ENCODE measurements around the gene KCNIP1.
A peak's percentile ranks its signal among the peaks of the same experiment; 100 is the strongest.

The KCNIP1 gene

GRCh38 chr5:170739446-170739845, 235.6 kb downstream of the KCNIP1 start:
- Histone ChIP-seq H3K4me3 (ENCODE audit: low read length in 2 of 2) (no peak overlapping the region), H3K9ac (ENCODE audit: low read depth in 1 of 2, low read length in 2 of 2) (no peak overlapping the region), H3K27ac (ENCODE audit: low read depth in 2 of 2, low read length in 2 of 2) (no peak overlapping the region), H3K4me1 (ENCODE audit: control insufficient read depth in 2 of 2, insufficient read depth in 2 of 2, low read length in 2 of 2) (peaks cover 0 to 4% of the 10 kb centered on the region in 2 donors), H3K9me3 (ENCODE audit: control insufficient read depth in 2 of 2, low read length in 2 of 2) (peaks cover 0 to 2% of the 10 kb centered on the region in 2 donors), H3K36me3 (ENCODE audit: control insufficient read depth in 2 of 2, insufficient read depth in 2 of 2, low read length in 2 of 2) (no peaks in the 10 kb centered on the region), H3K27me3 (ENCODE audit: control insufficient read depth in 2 of 2, insufficient read depth in 2 of 2, low read length in 2 of 2) (peaks cover 0 to 4% of the 10 kb centered on the region in 2 donors)

- Histone ChIP-seq H3K4me1 (ENCODE audit: control insufficient read depth in 2 of 2, insufficient read depth in 2 of 2, low read length in 2 of 2) (peaks cover 0 to 9% of the 10 kb centered on the region in 2 donors), H3K36me3 (ENCODE audit: control insufficient read depth in 2 of 2, insufficient read depth in 2 of 2, low read length in 2 of 2) (no peaks in the 10 kb centered on the region), H3K27me3 (ENCODE audit: control insufficient read depth in 2 of 2, insufficient read depth in 2 of 2, low read length in 2 of 2) (peaks cover 0 to 4% of the 10 kb centered on the region in 2 donors), H3K9me3 (ENCODE audit: control insufficient read depth in 2 of 2, low read length in 2 of 2) (no peaks in the 10 kb centered on the region), H3K9ac (ENCODE audit: low read depth in 1 of 2, low read length in 2 of 2) (no peak overlapping the region), H3K4me3 (ENCODE audit: low read length in 2 of 2) (no peak overlapping the region), H3K27ac (ENCODE audit: low read depth in 2 of 2, low read length in 2 of 2) (no peak overlapping the region)
These were observed 236.9 kb downstream of the KCNIP1 start for GRCh38 chr5:170740551-170741205.

- H3K27me3 ChIP-seq (ENCODE audit: control insufficient read depth in 2 of 2, insufficient read depth in 2 of 2, low read length in 2 of 2) = no peaks in the 10 kb centered on the region
- H3K9me3 ChIP-seq (ENCODE audit: control insufficient read depth in 2 of 2, low read length in 2 of 2) = no peaks in the 10 kb centered on the region
- no peak overlapping the region for H3K27ac ChIP-seq (ENCODE audit: low read depth in 2 of 2, low read length in 2 of 2)
- no peak overlapping the region for H3K4me3 ChIP-seq (ENCODE audit: low read length in 2 of 2)
- peaks cover 0 to 10% of the 10 kb centered on the region in 2 donors for H3K4me1 ChIP-seq (ENCODE audit: control insufficient read depth in 2 of 2, insufficient read depth in 2 of 2, low read length in 2 of 2)
- no peaks in the 10 kb centered on the region for H3K36me3 ChIP-seq (ENCODE audit: control insufficient read depth in 2 of 2, insufficient read depth in 2 of 2, low read length in 2 of 2)
- H3K9ac ChIP-seq (ENCODE audit: low read depth in 1 of 2, low read length in 2 of 2) = no peak overlapping the region
These were observed 238.0 kb downstream of the KCNIP1 start for GRCh38 chr5:170741801-170742200.

GRCh38 chr5:170743876-170744212, 240.0 kb downstream of the KCNIP1 start:
- Histone ChIP-seq H3K27me3 (ENCODE audit: control insufficient read depth in 2 of 2, insufficient read depth in 2 of 2, low read length in 2 of 2) (no peaks in the 10 kb centered on the region), H3K9me3 (ENCODE audit: control insufficient read depth in 2 of 2, low read length in 2 of 2) (no peaks in the 10 kb centered on the region), H3K36me3 (ENCODE audit: control insufficient read depth in 2 of 2, insufficient read depth in 2 of 2, low read length in 2 of 2) (no peaks in the 10 kb centered on the region), H3K4me1 (ENCODE audit: control insufficient read depth in 2 of 2, insufficient read depth in 2 of 2, low read length in 2 of 2) (peaks cover 2 to 10% of the 10 kb centered on the region in 2 donors), H3K4me3 (ENCODE audit: low read length in 2 of 2) (no peak overlapping the region), H3K27ac (ENCODE audit: low read depth in 2 of 2, low read length in 2 of 2) (no peak overlapping the region), H3K9ac (ENCODE audit: low read depth in 1 of 2, low read length in 2 of 2) (no peak overlapping the region)

GRCh38 chr5:170745481-170746071, 241.8 kb downstream of the KCNIP1 start:
- Histone ChIP-seq H3K9me3 (ENCODE audit: control insufficient read depth in 2 of 2, low read length in 2 of 2) (no peaks in the 10 kb centered on the region), H3K27me3 (ENCODE audit: control insufficient read depth in 2 of 2, insufficient read depth in 2 of 2, low read length in 2 of 2) (peaks cover 0 to 2% of the 10 kb centered on the region in 2 donors), H3K27ac (ENCODE audit: low read depth in 2 of 2, low read length in 2 of 2) (no peak overlapping the region), H3K36me3 (ENCODE audit: control insufficient read depth in 2 of 2, insufficient read depth in 2 of 2, low read length in 2 of 2) (no peaks in the 10 kb centered on the region), H3K4me3 (ENCODE audit: low read length in 2 of 2) (peak overlapping the region; percentile 15 to 28), H3K4me1 (ENCODE audit: control insufficient read depth in 2 of 2, insufficient read depth in 2 of 2, low read length in 2 of 2) (peaks cover 3 to 19% of the 10 kb centered on the region in 2 donors), H3K9ac (ENCODE audit: low read depth in 1 of 2, low read length in 2 of 2) (no peak overlapping the region)

- no peak overlapping the region for H3K27ac ChIP-seq (ENCODE audit: low read depth in 2 of 2, low read length in 2 of 2)
- H3K9me3 ChIP-seq (ENCODE audit: control insufficient read depth in 2 of 2, low read length in 2 of 2) = no peaks in the 10 kb centered on the region
- peaks cover 3 to 24% of the 10 kb centered on the region in 2 donors for H3K4me1 ChIP-seq (ENCODE audit: control insufficient read depth in 2 of 2, insufficient read depth in 2 of 2, low read length in 2 of 2)
- no peak overlapping the region for H3K9ac ChIP-seq (ENCODE audit: low read depth in 1 of 2, low read length in 2 of 2)
- no peaks in the 10 kb centered on the region for H3K36me3 ChIP-seq (ENCODE audit: control insufficient read depth in 2 of 2, insufficient read depth in 2 of 2, low read length in 2 of 2)
- no peak overlapping the region for H3K4me3 ChIP-seq (ENCODE audit: low read length in 2 of 2)
- peaks cover 0 to 2% of the 10 kb centered on the region in 2 donors for H3K27me3 ChIP-seq (ENCODE audit: control insufficient read depth in 2 of 2, insufficient read depth in 2 of 2, low read length in 2 of 2)
These were observed 242.5 kb downstream of the KCNIP1 start for GRCh38 chr5:170746075-170746960.

GRCh38 chr5:170746961-170747340, 243.1 kb downstream of the KCNIP1 start:
- peaks cover 0 to 2% of the 10 kb centered on the region in 2 donors for H3K27me3 ChIP-seq (ENCODE audit: control insufficient read depth in 2 of 2, insufficient read depth in 2 of 2, low read length in 2 of 2)
- no peaks in the 10 kb centered on the region for H3K9me3 ChIP-seq (ENCODE audit: control insufficient read depth in 2 of 2, low read length in 2 of 2)
- H3K4me1 ChIP-seq (ENCODE audit: control insufficient read depth in 2 of 2, insufficient read depth in 2 of 2, low read length in 2 of 2) = peaks cover 3 to 31% of the 10 kb centered on the region in 2 donors
- H3K36me3 ChIP-seq (ENCODE audit: control insufficient read depth in 2 of 2, insufficient read depth in 2 of 2, low read length in 2 of 2) = no peaks in the 10 kb centered on the region
- no peak overlapping the region for H3K9ac ChIP-seq (ENCODE audit: low read depth in 1 of 2, low read length in 2 of 2)
- H3K27ac ChIP-seq (ENCODE audit: low read depth in 2 of 2, low read length in 2 of 2) = no peak overlapping the region
- no peak overlapping the region for H3K4me3 ChIP-seq (ENCODE audit: low read length in 2 of 2)

- no peak overlapping the region for H3K27ac ChIP-seq (ENCODE audit: low read depth in 2 of 2, low read length in 2 of 2)
These were observed 243.5 kb downstream of the KCNIP1 start for GRCh38 chr5:170747357-170747756.

GRCh38 chr5:170747851-170748250, 244.0 kb downstream of the KCNIP1 start:
- Histone ChIP-seq H3K4me3 (ENCODE audit: low read length in 2 of 2) (no peak overlapping the region), H3K27me3 (ENCODE audit: control insufficient read depth in 2 of 2, insufficient read depth in 2 of 2, low read length in 2 of 2) (peaks cover 0 to 2% of the 10 kb centered on the region in 2 donors), H3K9ac (ENCODE audit: low read depth in 1 of 2, low read length in 2 of 2) (no peak overlapping the region), H3K27ac (ENCODE audit: low read depth in 2 of 2, low read length in 2 of 2) (no peak overlapping the region), H3K9me3 (ENCODE audit: control insufficient read depth in 2 of 2, low read length in 2 of 2) (no peaks in the 10 kb centered on the region), H3K4me1 (ENCODE audit: control insufficient read depth in 2 of 2, insufficient read depth in 2 of 2, low read length in 2 of 2) (peaks cover 3 to 39% of the 10 kb centered on the region in 2 donors), H3K36me3 (ENCODE audit: control insufficient read depth in 2 of 2, insufficient read depth in 2 of 2, low read length in 2 of 2) (no peaks in the 10 kb centered on the region)

More at GRCh38 chr5:170747357-170747756, 243.5 kb downstream of the KCNIP1 start:
- Histone ChIP-seq H3K9me3 (ENCODE audit: control insufficient read depth in 2 of 2, low read length in 2 of 2) (no peaks in the 10 kb centered on the region), H3K4me3 (ENCODE audit: low read length in 2 of 2) (no peak overlapping the region), H3K9ac (ENCODE audit: low read depth in 1 of 2, low read length in 2 of 2) (no peak overlapping the region), H3K36me3 (ENCODE audit: control insufficient read depth in 2 of 2, insufficient read depth in 2 of 2, low read length in 2 of 2) (no peaks in the 10 kb centered on the region), H3K27me3 (ENCODE audit: control insufficient read depth in 2 of 2, insufficient read depth in 2 of 2, low read length in 2 of 2) (peaks cover 0 to 2% of the 10 kb centered on the region in 2 donors), H3K4me1 (ENCODE audit: control insufficient read depth in 2 of 2, insufficient read depth in 2 of 2, low read length in 2 of 2) (peaks cover 3 to 35% of the 10 kb centered on the region in 2 donors)

- H3K4me1 ChIP-seq (ENCODE audit: control insufficient read depth in 2 of 2, insufficient read depth in 2 of 2, low read length in 2 of 2) = peaks cover 3 to 39% of the 10 kb centered on the region in 2 donors
- no peak overlapping the region for H3K4me3 ChIP-seq (ENCODE audit: low read length in 2 of 2)
- H3K9me3 ChIP-seq (ENCODE audit: control insufficient read depth in 2 of 2, low read length in 2 of 2) = no peaks in the 10 kb centered on the region
- H3K27me3 ChIP-seq (ENCODE audit: control insufficient read depth in 2 of 2, insufficient read depth in 2 of 2, low read length in 2 of 2) = peaks cover 0 to 2% of the 10 kb centered on the region in 2 donors
- H3K27ac ChIP-seq (ENCODE audit: low read depth in 2 of 2, low read length in 2 of 2) = no peak overlapping the region
- H3K9ac ChIP-seq (ENCODE audit: low read depth in 1 of 2, low read length in 2 of 2) = no peak overlapping the region
- H3K36me3 ChIP-seq (ENCODE audit: control insufficient read depth in 2 of 2, insufficient read depth in 2 of 2, low read length in 2 of 2) = no peaks in the 10 kb centered on the region
These were observed 245.2 kb downstream of the KCNIP1 start for GRCh38 chr5:170748951-170749471.

Measured in mucosa of rectum (tissue), 2 donors.